WTC11 (cell line): ENCODE measurements around the gene CPNE2.

ENCODE experiments used
- NFE2L1 ChIP-seq: sonication (generic); formaldehyde crosslinking; IDR thresholded peaks from 2 replicates; pipeline ENCODE4 v1.8.1; 2023; ENCODE audit warnings: missing genetic modification reagents
- ZNF671 ChIP-seq: fragments of 250-450 bp; sonication (Bioruptor Pico); IDR thresholded peaks from 2 replicates; pipeline ENCODE4 v1.8.0; 2021; ENCODE audit warnings: mild to moderate bottlenecking
- TF ChIP-seq, protein P1 (sequence below): fragments of 200-600 bp; IDR thresholded peaks from 2 replicates; pipeline ENCODE4 v1.8.0; 2022; ENCODE audit warnings: antibody characterized with exemption
- TF ChIP-seq, protein P2 (sequence below): sonication (generic); formaldehyde crosslinking; conservative IDR thresholded peaks from 2 replicates; pipeline ENCODE4 v1.8.1; 2022; ENCODE audit warnings: mild to moderate bottlenecking, missing genetic modification reagents
- TF ChIP-seq, protein P3 (sequence below): sonication (generic); formaldehyde crosslinking; IDR thresholded peaks from 2 replicates; pipeline ENCODE4 v1.8.0; 2022; ENCODE audit warnings: missing genetic modification reagents

DNA sequence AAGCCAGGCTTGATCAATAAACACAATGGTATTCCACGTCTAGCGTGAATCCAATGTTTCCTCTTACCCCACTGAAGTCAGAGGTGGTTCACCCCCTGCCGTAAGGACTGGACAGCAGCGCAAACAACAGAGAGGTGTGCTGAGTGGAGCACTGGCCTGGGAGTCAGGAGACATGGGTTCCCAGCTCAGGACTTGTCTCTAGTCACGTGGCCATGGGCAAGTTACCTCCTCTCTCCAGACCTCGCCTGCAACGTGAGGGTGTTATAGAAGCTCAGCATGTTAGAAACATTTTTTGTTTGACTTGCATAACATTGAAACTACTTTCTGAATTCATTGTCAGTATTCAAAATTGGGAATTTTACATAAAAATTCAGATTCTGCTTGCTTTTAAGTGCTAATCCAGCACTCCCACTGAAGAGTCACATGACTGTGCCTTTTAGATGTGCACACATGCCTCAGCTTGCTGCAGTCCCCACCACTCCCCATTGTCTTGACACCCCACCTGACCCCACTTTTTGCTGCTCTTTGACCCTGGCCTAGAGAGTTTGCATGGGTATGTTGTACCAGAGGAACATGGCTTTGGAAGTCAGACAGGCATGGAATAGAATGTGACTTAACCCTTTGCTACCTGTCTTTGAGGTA, 8.8 kb upstream of the CPNE2 start:
- TF ChIP-seq, protein P1, sequence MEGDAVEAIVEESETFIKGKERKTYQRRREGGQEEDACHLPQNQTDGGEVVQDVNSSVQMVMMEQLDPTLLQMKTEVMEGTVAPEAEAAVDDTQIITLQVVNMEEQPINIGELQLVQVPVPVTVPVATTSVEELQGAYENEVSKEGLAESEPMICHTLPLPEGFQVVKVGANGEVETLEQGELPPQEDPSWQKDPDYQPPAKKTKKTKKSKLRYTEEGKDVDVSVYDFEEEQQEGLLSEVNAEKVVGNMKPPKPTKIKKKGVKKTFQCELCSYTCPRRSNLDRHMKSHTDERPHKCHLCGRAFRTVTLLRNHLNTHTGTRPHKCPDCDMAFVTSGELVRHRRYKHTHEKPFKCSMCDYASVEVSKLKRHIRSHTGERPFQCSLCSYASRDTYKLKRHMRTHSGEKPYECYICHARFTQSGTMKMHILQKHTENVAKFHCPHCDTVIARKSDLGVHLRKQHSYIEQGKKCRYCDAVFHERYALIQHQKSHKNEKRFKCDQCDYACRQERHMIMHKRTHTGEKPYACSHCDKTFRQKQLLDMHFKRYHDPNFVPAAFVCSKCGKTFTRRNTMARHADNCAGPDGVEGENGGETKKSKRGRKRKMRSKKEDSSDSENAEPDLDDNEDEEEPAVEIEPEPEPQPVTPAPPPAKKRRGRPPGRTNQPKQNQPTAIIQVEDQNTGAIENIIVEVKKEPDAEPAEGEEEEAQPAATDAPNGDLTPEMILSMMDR = no peak
- TF ChIP-seq, protein P2, sequence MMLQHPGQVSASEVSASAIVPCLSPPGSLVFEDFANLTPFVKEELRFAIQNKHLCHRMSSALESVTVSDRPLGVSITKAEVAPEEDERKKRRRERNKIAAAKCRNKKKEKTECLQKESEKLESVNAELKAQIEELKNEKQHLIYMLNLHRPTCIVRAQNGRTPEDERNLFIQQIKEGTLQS = no peak
- TF ChIP-seq ZNF671 (no peak), NFE2L1 (CRISPR knock-in tag) (no peak)
- TF ChIP-seq, protein P3, sequence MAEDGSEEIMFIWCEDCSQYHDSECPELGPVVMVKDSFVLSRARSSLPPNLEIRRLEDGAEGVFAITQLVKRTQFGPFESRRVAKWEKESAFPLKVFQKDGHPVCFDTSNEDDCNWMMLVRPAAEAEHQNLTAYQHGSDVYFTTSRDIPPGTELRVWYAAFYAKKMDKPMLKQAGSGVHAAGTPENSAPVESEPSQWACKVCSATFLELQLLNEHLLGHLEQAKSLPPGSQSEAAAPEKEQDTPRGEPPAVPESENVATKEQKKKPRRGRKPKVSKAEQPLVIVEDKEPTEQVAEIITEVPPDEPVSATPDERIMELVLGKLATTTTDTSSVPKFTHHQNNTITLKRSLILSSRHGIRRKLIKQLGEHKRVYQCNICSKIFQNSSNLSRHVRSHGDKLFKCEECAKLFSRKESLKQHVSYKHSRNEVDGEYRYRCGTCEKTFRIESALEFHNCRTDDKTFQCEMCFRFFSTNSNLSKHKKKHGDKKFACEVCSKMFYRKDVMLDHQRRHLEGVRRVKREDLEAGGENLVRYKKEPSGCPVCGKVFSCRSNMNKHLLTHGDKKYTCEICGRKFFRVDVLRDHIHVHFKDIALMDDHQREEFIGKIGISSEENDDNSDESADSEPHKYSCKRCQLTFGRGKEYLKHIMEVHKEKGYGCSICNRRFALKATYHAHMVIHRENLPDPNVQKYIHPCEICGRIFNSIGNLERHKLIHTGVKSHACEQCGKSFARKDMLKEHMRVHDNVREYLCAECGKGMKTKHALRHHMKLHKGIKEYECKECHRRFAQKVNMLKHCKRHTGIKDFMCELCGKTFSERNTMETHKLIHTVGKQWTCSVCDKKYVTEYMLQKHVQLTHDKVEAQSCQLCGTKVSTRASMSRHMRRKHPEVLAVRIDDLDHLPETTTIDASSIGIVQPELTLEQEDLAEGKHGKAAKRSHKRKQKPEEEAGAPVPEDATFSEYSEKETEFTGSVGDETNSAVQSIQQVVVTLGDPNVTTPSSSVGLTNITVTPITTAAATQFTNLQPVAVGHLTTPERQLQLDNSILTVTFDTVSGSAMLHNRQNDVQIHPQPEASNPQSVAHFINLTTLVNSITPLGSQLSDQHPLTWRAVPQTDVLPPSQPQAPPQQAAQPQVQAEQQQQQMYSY = no peak
